ENCODE data around the gene PIGP.

GRCh38 chr21:37045149-37045548, 27.7 kb downstream of the PIGP start:
- no peak for TF ChIP-seq EZH2 (IDR thresholded peaks at IDR 0.05)
- TF ChIP-seq FOXP2 (optimal IDR thresholded peaks at IDR 0.05; ENCODE audit: control extremely low read depth, extremely low read length, insufficient read depth) = no peak
- TF ChIP-seq POLR2AphosphoS5 (IDR thresholded peaks at IDR 0.05; ENCODE audit: borderline replicate concordance, low read depth, low read length) = no peak
